HPDE6-E6E7 (cell line): ENCODE data around the gene TRPM3.

Source experiments
- DNase-seq: peaks from one replicate; pipeline ENCODE4 v3.0.0; 2011; ENCODE audit warnings: missing footprints; ENCODE audit errors: extremely low spot score

The TRPM3 gene

DNA sequence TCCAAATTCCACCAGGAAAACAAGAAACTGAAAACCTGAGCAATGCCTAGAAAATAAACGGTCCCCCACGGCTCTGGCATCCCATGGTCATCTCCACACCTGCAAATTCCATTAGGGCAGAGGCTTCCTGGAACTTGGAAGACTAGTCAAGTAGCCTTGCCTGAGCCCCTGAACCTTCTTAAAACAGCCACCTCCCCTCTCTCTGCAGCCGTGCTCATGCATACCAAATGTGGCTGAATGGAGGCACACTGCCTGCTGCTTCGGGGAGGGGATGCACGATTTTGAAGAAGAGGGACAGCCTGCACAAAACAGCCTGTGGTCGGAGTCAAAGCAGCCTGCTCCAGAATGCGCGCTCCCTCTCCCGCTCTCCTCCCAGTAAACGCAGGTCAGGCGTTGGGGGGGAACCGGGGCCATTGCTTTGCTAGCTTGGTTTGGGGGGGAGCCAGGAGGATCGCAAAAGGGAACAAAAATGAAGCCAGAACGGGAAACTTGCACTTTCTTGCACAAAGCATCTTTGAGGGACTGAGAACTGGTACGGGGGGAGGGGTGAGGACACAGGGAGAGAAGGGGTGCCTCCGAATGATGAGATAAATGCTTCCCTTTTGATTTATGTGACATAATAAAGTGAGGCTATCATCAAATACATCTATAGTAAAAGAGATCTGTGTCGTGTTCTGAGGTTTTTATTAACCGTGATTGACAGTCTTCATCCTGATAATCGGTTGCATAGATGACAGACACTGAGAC is at the start of gene TRPM3:
Gene TRPM3 (minus strand): TSS at position 347 of the 747 bp plus-strand sequence. CDS start 267 bp downstream, at position 80.
- no peak for DNase-seq

DNA sequence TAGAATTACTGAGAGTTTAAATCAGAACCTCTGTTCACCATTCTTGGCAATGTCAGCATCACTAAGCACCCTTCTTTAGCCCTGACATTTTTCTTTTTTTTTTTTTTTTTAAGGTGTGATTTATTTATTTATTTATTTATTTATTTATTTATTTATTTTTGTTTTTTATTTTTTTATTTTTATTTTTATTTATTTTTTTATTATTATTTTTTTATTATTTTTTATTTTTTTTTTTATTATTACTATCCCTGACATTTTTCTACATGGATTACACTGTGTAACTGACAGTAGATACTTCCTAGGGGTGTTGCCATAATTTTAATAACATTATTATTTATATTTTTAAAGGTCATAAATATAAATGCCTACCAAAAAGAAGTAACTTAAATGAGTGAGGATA is 47.0 kb upstream of the TRPM3 start:
- DNase-seq = no peak

DNA sequence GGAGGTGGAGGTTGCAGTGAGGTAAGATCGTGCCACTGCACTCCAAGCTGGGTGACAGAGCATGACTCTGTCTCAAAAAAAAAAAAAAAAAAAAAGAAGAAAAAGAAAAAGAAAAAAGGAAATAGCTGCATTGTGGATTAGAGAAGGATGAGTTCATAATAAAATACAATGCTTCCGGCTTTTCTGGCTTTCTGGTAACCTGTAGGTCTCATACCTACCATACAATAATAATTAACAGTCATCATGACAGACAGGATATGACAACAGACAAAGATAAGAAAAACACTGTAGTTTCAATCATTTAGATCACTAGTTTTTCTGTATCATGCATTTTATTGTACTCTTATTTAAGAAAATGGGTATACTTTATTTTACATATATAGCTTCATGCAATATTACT is 40.7 kb upstream of the TRPM3 start:
- no peak for DNase-seq

DNA sequence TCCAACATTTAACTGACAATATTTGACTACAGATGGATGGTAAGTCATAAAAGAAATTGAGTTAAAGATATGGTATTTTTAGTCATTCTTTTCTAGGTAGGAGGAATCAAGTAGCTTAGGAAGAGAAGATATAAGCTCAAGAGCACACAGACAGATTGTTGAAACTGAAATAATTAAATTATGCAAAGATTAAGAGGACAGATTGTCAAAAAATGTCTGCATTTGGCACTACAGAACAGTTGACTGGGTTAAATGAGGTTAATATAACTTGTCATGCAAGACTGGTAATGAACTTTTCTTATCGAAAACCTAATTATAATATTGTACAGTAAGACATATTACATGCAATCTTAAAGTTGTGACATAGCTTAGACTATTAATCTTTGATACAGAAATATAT is 36.3 kb upstream of the TRPM3 start:
- no peak for DNase-seq

DNA sequence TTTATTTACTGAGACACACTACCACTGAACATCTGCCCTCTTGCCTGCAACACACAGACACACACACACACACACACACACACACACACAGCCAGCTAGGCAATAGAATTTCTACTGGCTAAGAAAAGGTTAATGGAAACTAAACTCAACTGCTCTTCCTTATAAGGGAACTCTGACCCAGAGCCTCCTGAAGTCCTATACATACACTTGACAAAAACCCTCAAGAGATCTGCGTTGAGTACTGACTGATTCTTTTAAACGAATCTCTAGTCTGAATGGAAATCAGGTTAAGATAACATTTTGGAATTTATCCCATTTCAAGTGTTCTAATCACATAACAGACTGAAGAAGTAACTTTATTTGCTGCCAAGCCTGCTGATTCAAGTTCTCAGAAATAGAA is 25.9 kb upstream of the TRPM3 start:
- DNase-seq = no peak

DNA sequence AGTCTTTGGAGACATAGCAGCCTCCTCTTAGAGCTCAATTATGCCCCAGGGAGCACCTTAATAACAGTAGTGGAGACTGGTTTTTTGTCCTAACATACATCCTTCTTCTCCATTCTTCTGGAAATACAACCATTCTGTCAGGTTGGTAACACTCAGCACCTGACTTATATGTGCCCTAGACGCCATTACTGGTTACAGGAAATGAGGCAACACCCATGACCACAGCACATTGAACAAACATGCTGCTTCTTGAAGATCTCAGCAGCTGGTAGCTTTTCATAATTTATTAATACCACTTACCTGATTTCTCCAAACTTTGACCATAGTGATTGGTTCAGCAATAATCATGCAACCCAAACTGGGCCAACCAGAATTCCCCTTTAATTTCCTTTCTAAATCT is 25.1 kb upstream of the TRPM3 start:
- no peak for DNase-seq

DNA sequence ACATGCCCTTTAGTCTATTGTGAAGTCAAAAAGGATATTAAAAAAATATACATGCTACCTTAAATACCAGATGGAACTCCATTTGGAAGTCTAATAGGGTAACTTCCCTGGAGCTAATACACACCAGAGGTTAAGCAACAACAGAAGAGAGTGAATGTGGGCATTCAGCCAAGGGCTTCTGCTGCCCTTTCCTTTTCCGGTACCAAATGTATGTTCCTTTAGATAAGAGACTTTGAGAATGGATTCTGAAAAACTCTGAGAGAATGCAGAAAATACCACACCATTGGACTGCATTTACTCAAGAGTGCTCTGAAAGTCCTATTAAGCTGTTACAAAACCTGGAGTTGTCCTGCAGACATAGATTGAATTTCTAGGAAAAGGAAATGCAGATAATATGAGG is 23.8 kb upstream of the TRPM3 start:
- no peak for DNase-seq

DNA sequence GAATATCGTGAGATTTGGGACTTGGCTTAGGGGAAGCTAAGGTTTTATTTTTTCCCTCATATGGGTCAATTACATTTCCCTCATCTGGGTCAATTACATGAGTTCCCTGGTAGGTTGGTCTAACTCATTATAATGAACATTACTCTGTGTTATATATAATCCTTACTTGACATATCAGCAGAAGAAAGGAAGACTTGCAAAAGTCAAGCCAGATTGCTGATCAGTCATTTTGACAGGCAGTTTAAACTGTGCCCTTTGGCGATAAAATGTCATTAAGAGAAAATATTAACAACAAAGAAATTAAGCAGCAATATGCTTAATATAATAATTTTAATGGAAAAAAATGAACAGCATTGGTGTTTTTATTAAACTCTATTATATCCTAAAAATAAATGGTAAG is 23.1 kb upstream of the TRPM3 start:
- no peak for DNase-seq

DNA sequence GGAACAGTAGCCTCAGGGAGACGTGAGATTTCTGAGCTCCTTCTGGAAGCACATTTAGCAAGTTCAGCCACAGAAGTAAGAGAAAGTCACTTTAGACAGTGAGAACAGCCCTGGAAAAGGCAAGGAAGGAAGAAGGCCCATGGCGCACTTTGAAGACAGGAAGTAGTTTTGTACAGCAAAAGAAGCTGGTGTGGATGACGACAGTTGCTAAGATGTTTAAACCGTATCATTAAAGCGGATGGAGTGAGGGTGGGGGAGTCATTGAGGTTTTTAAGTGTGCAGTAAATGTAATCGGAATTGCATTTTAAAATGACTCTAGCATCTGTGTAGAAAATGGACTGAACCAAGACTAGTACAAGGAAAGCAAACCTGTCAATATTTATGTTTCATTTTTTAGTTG is 15.3 kb upstream of the TRPM3 start:
- no peak for DNase-seq

DNA sequence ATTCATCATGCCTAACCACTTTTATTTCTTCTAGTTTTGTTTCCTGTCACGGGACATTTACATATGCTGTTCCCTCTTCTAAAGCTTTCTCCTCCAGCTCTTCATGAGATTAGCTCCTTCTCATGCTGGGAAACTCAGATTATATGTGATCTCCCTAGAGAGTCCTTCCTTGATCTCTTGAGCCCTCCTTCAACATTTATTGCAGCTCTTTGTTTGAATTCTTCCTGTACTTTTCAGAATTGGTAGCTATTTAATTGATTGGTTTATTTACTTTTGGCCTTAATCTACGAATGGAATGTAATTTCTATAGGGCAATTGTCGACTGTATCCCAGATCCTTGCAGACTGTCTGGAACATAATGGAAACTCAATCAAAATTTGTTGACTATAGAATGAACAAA is 9.7 kb upstream of the TRPM3 start:
- DNase-seq = no peak

DNA sequence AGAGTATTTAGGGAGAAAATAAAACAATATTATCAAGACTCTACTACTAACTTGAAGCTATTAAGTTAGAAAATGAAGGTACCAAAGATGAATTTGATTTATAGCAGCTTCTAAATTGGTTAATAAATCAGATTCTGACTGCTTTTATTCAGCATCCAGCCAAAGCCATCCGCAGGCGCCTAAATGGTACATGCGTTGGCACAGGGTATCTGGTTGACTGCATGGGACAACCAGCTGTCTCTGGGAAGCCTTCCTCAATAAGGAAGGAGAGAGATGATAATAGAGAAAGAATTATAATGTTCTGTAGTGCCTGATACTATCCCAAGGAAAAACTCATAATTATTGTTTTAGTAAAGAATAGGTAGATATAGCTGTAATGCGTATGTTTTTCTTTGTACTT is 9.1 kb upstream of the TRPM3 start:
- DNase-seq = no peak

DNA sequence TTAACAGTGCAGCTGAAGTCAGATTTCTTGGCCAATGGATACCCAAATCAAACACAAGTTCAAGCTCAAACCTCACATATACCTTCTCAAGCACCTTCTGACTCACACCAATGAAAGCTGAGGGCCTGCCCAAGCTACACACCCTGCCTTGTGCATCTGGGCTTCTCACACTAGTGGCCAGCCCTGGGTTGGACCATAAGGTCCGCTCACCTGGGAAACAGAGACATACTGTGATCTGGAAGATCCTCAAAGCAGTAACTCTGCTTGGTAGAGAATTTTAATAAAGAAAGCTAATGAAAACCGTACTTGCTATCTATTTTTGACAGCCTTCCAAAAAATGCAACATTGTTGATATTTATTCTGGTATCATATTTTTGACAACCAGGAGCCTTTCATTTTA is 7.4 kb upstream of the TRPM3 start:
- no peak for DNase-seq

DNA sequence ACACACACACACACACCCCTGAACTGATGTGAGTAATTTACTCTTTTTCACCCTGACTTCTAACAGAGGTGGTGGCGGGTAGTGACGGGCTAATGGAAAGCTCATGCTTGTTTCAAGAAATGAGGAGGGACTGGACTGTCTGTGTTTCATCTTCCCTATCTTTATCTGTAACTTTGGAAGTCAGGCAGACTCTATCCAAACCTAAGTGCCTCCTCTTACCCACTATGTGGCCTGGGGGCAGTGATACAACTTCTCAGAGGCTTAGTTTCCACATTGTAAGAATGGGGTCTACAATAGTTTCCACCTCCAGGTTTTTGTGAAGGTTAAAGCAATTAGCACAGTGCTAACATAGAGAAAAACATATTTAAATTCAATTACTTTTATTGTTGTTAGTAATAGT is 5.9 kb upstream of the TRPM3 start:
- no peak for DNase-seq

DNA sequence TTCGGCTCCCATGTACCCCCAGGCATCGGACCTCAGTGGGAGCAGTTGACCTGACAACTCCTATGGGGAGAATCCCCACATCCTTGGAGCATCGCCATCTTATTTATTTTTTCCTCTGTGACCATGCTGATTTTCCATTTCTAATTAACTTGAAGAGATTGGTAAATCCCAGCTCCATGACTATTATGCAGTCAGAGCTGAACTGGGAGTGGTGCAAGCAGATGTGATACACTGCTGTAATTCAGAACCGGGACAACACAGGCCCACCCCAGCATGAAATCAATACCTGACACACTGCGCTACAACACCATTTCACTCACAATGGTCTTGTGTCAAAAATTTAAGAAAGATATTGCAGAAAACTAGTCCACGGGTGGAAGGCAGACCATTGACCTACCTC is 1.0 kb upstream of the TRPM3 start:
- DNase-seq = no peak

DNA sequence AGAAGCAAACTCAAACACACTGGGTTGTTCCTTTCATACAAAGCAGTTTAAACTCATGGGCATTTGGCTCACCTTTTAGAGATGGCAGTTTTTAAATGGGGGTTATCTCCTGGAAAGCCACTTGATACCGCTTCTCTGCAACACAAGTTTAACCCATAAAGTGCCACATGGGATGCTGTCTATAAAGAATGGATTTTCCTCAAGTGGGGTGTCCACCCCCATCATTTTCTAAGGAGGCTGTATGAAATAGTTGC is 528 bp upstream of the TRPM3 start:
- no peak for DNase-seq

DNA sequence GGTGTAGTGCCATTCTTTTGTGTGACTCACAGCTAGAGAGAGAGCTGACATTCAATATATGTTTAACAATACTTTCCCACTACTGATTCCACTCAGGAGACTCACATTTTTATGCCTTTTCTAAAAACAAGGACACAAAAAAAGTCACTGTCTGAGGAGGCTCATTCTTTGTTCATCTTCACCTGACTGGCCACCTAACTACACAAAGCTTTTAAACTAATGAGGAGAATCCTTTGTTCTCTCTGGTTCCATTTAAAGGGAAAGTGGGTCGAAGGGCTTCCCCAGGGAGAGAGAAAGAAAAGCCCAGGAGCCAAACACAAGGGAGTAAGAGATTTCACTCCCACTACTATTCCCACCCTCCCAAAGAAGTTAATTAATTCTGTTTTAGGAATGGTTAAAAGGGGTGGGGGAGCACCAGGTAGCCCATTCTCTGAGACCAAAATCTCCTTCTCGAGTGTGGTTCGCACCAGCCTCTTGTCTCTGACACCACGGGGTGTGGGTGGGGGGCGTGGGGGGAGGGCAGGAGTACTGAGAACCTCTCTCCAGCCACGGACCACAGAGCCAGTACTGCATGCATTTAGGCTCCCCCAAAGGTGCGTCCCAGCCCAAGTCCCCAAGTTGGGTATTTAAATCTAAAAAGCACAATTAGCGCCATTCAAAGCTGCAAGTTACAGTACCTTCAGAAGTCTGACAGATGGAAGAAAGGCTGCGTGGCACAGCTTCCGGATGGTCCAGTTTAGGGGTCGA is 747 bp downstream of the TRPM3 start:
- DNase-seq = no peak

DNA sequence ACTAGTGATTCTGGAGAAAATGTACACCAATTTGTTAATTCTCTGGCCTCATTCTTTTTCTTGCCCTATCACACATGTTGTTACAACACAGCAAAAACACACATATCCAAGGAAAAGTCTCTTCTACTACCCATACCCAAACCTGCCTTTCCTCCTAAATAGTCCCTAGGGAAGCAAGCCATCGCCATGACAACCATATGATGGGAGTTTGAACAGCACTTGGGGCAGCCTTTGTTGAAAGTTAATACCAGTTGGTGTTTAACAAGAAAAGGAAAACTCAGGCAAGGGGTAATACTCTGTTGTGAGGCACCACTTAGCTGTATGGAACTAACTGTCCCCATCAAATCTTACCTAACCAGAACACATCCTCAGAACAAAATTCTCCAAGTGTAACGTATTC is 1.7 kb downstream of the TRPM3 start:
- no peak for DNase-seq

DNA sequence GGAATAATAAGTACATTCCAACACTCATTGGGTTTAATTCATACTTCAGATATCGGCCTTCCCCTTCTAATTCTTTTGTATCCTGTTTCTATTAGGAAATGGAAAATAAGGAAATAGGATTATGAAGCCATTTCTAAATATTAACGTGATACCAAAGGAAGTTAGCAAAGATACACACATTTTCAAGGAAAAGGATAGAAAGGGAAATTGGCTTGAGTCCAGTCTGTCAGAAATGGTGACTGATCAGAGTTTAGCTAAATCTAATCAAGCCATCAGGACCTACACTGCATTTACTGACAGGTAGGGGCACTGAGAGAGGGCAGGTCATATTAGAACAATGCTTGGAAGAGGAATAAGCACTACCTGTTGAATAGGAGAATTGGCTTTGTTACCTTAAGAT is 3.1 kb downstream of the TRPM3 start:
- no peak for DNase-seq

DNA sequence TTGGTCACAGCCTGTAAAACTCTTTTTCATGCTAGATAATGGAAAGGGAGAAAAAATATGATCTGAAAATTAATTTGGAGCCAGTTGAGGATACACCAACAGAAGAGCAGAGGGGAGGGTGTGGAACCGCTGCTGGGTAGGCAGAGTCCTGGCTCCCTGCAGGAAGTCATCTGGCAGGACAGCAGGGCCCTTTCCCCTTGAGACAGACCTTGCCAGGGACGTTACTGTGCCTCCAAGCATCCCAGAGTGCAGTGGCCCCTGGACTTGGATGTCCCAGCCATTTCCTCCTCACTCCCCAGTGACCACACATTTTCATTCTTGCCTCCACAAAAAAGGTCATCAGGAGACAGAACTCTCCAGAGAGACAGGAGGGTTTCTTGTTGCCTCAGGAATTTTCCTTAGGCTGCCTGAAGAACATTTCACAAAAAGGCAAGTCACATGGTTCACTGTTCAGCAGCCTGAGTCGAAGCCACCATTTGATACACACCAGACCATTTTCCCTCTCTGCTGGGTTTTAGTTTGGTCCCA is 5.9 kb downstream of the TRPM3 start:
- no peak for DNase-seq

DNA sequence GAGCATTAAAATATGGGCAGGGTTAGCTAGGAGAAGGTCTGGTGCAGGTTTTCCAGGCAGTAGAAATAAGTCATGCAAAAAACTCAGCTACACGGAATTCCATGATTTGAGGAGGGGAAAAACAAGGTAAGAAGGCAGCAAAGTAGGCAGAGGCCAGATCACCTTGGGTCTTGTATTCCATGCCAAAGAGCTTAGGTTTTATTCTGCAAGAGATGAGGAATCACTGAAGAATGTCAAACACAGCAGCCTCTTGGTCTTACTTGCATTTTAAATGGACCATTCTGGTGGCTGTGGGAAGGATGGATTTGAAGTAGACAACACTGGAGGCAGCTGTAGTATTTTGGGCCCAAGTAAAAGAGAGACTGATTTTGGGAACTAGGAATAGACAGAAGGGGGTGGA is 8.6 kb downstream of the TRPM3 start:
- no peak for DNase-seq

DNA sequence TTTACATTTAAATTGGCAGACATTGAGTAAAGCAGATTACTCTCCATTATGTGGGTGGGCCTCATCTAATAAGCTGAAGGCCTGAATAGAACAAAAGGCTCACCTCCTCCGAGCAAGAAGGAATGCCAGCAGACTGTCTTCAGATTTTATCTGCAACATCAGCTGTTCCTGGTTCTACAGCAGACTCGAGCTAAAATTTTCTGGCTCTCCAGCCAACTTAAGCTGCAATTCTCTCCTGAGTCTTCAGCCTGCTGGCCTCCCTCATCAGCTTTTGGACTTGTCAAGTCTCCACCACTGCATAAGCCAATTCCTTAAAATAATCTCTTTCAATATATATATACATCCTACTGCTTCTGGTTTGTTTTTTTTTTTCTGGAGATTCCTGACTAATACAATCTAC is 12.5 kb downstream of the TRPM3 start:
- DNase-seq = no peak

DNA sequence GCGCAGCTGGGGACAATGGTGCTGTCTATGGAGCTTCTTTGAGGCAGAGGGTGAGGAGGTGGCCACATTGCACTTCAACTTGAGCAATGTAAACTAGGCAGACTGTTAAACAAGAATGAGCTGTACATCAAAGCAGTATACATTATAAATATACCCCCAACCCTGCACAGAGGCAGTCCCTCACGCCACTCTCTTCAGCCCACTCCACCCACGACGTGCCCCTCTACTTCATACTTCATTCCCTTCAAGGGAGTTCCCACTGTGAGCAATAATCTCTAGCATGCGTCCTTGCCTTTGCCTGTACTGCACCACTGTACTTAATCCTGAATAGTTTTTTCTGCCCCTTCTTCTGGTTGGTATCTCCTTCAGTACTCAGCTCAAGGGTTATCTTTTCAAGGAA is 14.4 kb downstream of the TRPM3 start:
- DNase-seq = no peak

DNA sequence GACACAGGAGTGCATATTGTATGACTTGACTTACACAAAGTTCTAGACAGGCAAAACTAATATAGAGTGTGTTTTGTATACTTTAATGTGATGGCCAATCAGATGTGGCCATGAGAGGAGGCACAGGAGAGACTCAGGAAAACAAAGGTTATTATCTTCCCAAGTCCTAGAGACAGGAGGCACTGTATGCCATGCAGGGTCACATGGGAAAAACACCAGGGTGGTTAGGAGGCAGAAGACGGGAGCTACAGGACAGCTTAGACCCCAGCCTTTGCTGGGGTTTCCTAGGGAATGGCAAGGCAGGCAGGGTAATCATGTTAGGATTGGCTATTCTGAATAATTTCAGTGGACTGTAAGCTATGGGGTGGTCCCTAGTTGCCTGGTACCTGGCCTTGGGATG is 16.2 kb downstream of the TRPM3 start:
- no peak for DNase-seq

DNA sequence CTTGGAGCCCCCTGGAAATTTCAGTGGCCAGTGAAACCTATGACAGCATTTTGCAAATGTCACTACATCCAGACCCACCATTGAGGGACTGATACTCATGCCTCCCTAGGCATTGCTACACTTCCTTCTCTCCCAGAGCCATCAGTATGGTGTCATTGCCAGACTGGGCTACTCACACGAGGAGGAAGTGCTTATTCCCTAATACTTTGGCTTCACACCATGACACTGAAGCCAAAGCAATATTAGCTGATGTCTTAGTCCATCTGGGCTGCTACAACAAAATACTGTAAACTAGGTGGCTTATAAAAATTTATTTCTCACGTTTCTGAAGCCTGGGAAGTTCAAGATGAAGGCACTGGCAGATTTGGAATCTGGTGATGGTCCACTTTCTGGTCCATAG is 22.6 kb downstream of the TRPM3 start:
- no peak for DNase-seq
